Ammon's horn (tissue), 1 donor: ENCODE results near the gene FAM20A.

ENCODE experiments used
- DNase-seq: peaks from one replicate; pipeline ENCODE4 v3.0.0-alpha.2; 2016; ENCODE audit warnings: low spot score

The FAM20A gene

DNA sequence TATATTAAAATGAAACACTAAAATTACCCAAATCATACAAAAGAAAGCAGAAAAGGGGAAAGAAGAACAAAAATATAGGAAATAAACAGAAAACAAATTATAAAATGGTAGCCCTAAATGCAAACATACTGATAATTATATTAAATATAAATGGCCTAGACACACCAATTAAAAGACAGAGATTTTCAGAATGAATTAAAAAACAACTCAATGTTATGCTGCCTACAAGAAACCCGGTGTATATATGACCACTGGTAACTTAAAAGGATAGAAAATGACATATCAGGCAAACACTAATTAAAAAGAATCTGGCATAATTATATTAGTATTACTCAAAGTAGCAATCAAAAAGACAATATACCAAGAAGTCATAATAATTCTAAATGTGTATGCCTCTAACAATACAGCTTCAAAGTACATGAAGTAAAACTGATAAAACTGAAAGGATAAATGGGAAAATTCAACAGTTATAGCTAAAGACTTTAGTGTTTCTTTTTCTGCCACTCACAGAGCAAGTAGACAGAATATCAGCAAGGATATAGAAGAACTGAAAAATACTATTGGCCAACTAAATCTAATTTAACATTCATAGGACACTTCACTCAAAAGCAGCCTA lies 7.5 kb upstream of the FAM20A start:
- DNase-seq, result no peak

GRCh38 chr17:68606451-68607307 lies 5.5 kb upstream of the FAM20A start:
- no peak for DNase-seq

GRCh38 chr17:68605914-68606313 lies 4.7 kb upstream of the FAM20A start:
- DNase-seq, result no peak

GRCh38 chr17:68603656-68604055 lies 2.5 kb upstream of the FAM20A start:
- no peak for DNase-seq

- DNase-seq, result no peak
Observed at GRCh38 chr17:68603027-68603426, 1.9 kb upstream of the FAM20A start.

GRCh38 chr17:68602289-68602688 lies 1.1 kb upstream of the FAM20A start:
- DNase-seq, result no peak

DNA sequence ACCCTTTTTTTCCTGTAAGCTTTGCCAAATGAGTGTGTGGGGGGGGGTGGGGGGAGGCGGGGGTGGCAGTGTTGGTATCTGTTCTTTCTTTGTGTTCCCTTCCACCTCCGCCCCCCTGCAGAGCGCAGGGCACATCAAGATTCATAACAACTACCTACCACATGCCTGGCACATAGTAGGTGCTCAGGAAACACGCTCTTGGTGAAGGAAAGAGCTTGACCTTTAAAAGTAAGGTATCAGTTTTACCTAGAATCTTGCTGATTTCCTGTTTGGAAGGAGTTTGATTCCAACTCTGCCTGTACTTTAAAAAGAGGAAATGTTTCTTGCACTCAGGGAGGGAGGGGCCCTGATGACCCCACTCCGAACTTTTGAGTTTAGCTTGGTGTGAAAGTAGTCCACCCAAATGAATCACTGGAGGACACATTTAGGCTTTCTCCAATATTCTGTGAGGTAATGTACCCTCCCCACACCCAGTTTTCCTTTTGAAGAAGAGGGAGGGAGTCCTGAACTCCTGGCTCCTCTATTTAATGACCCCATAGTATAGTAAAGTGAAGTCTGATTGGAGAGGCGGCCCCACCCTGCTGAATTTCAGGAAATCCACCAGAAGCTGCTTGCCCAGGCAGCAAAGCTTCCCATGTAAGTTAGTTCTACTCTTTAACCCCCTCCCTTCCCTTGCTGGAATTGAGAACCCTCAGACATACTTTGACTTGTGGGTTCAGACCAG lies 560 bp upstream of the FAM20A start:
- DNase-seq, result no peak

- DNase-seq, result no peak
Observed at GRCh38 chr17:68600067-68600930, 868 bp downstream of the FAM20A start.

DNA sequence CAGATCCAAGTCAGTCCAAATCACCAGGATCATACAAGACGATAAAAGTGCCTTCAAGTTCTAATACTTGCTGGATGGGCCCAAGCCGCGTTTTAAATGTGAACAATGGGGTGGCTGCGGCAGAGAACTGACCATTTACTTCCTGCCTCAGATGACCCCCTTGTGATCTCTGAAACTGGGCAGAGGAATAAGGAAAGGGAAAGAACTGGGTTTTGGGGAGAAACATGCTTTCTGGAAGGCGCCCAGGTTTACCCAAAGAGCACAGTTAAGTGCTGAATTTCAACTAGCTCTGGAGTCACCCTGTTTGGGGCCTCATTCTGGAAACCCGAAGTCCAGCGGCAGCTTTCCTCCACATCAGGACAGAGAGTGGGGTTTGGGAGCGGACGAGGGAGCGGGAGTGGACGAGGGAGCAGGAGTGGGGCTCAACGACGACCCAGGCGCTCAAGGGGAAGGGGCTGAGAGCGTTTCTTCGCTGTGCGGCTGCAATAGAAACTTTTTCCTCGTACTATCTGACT lies 1.6 kb downstream of the FAM20A start:
- DNase-seq, result no peak

DNA sequence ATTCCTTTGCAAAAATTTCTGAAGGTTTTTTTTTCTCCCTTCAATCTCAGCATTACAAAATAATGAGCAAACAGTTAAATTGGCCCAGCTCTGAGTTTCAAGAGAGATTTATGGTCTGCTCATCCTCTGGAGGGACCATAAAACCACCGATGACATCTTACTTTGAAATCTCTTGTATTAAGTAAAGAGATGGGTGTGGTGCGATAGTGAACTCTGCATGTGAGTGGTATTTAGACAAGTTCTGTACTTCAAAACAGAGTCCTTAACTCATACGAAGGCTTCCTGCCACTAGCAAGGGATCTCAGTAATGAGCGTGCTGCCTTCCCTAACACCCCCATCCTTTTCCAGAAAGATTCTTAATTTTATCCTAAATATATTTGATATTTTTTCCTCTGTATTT lies 2.1 kb downstream of the FAM20A start:
- no peak for DNase-seq

DNA sequence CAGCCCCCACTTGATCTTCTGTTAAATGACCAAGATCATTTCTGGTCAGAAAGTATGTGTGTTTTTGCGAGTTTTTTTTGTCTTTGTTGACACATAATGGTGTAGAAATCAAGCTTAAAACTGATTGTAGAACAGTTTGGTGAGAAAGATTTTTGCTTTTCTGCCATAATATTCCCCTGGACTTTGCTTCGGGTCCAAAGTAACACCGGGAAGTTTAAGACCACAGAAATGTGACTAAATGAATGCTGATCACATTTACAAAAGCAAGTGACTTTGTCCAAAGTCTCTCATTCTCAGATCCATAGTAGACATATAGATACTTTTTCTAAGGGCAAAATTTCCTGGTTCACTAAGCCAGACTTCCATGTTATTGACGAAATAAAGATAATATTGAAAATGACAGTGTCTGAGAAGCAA lies 2.6 kb downstream of the FAM20A start:
- DNase-seq, result no peak

DNA sequence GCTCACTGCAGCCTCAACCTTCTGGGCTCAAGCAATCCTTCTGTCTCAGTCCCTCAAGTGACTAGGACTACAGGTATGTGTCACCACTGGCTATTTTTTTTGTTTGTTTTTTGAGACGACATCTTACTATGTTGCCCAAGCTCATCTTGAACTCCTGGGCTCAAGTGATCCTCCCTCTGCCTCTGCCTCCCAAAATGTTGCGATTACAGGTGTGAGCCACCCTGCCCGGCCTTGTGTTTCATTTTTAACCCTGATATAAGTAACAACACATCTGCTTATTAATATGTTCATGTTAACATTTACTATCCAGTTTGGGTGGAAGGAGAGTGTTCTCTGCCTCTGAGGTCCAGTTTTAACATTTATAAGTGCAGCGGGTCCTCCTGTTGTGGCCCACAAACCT lies 3.1 kb downstream of the FAM20A start:
- DNase-seq, result no peak

- no peak for DNase-seq
Observed at GRCh38 chr17:68596411-68596945, 4.7 kb downstream of the FAM20A start.

- DNase-seq, result no peak
Observed at GRCh38 chr17:68595986-68596385, 5.2 kb downstream of the FAM20A start.

GRCh38 chr17:68595496-68595895 lies 5.7 kb downstream of the FAM20A start:
- no peak for DNase-seq

- DNase-seq, result no peak
Observed at GRCh38 chr17:68594552-68594951, 6.6 kb downstream of the FAM20A start.

DNA sequence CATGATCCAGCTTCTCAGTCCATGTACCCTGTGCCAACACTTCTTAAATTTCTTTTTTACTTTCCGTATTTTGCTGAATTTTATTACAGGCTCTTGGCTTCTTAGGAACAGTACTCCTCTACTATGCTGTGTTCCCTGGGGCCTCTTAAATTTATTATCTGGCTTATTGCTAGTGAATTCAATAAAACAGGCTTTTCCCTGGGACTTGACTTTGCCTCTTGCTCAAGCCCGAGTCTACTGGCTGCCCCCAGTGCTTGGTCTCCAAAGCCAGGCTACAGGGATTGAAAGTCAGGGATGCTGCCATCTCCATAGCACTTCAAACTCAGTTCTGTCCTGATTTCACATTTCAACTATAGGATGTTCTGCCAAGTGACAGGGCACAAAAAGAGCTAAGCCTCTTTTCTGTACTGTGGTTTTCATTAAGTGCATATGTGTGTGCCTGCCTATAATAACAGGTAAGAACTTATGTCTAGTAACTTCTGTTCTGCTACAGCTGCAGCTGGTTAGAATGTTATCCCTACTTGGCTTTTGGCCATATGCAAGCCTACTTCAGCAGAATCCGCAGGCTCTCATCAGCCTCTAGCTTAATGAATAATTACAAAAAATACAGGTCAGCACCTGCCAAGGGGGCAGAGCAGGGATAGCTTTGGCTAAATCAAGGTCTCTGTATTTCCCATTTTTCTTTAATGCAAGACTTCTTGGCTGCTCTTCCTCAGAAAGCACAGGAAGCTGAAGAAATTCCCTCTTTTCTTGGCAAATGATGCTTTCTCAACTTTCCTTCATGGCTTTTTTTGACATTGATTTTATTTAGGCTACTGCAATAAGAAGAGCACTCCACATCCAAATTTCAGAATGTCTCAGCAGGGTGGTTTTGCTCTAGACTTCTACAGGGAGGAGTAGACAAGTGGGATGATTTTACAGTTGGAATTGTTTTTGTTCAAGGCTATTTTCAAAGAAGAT lies 8.2 kb downstream of the FAM20A start:
- DNase-seq, result no peak

DNA sequence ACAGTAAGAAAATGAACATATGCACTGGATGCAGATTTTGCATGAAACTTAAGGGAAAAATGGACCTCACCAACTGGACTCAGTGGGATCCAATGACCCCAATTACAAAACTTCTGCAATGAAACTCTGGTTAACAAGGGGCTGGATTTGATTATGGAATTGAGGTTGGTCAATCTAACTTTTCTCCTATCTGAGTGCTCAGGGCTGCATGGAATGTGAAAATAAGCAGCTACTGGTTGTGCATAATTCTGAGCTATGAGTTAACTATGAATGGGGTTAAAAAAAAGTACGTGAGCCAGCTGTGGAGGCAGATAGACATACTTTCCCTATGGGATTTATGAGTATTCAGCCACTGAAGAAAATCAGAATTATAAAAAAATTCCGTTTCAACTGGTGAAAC lies 9.2 kb downstream of the FAM20A start:
- DNase-seq, result no peak

GRCh38 chr17:68591583-68591982 lies 9.6 kb downstream of the FAM20A start:
- no peak for DNase-seq

DNA sequence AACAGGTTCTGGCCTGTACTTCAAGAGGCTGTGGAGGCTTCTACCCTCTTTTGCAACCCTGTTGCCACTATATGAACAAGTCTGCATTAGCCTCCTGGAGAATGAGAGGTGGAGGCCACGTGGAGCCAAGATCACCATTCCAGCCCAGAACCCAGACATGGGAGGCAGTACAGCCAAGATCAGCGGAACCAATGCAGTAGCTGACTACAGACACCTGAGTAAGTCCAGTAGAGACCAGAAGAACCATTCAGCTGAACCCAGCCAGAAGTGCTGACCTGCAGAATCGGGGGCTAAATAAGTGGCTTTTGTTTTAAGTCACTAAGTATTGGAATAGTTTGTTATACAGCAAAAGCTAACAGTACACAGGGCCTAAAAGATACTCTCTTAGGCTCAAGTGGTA lies 12.1 kb downstream of the FAM20A start:
- DNase-seq, result no peak
